ENCODE results near the gene ALDH3B1.

ALDH3B1 gene

GRCh38 chr11:68071281-68072048, 61.3 kb downstream of the ALDH3B1 start:
- no peak for DNase-seq (ENCODE audit: low read depth in 3 of 3, low spot score in 1 of 3)

- DNase-seq (ENCODE audit: low read depth in 3 of 3, low spot score in 1 of 3): no peak
Measured at GRCh38 chr11:68074584-68075352, 64.6 kb downstream of the ALDH3B1 start.

- no peak for DNase-seq (ENCODE audit: low read depth in 3 of 3, low spot score in 1 of 3)
Measured at GRCh38 chr11:68076371-68077042, 66.4 kb downstream of the ALDH3B1 start.

- DNase-seq (ENCODE audit: low read depth in 3 of 3, low spot score in 1 of 3): no peak
Measured at GRCh38 chr11:68077617-68078582, 67.8 kb downstream of the ALDH3B1 start.
